ENCODE data around the gene EMC9. TPM values are rescaled to one million over a fixed set of nuclear protein-coding genes. Genes with fewer than 3 reads are reported as not detected.

The EMC9 gene
- polyA plus RNA-seq, 1 experiment: 13.3 TPM

- POLR2A ChIA-PET: no interaction called here
- H3K27me3 ChIP-seq (ENCODE audit: control insufficient read depth, insufficient read depth, low read length): no peaks in the 10 kb centered on the region; the same call in 1 of the 2 replicates
- no peak for TF ChIP-seq CTCF (IDR thresholded peaks at IDR 0.05; ENCODE audit: insufficient read depth, low read depth, low read length)
- H3K36me3 ChIP-seq (ENCODE audit: control insufficient read depth, insufficient read depth, low read length): no peaks in the 10 kb centered on the region
- H3K4me3 ChIP-seq (ENCODE audit: low read depth, low read length): no peak overlapping the region
- no peak for DNase-seq (ENCODE audit: low read depth)
- CTCF ChIA-PET: interaction anchor here (0.7 to 13.0 kb wide), 22 partner anchors 9 to 449 kb away, joined by 3 to 200 read pairs (median 6); partner anchors contain the start of genes CARMIL3, CPNE6 and IRF9
Measured at GRCh38 chr14:24089890-24090289, 51.5 kb downstream of the EMC9 start.

Small RNA genes lying within 50 kb of the gene (small RNA-seq; reads per million reads assigned to genes)
- gene AL136295.4 (ENCODE audit: insufficient read length, low read depth, low replicate concordance): not detected
- gene IPO4 (ENCODE audit: insufficient read length, low read depth, low replicate concordance): not detected
- not detected for gene IRF9 (ENCODE audit: insufficient read length, low read depth, low replicate concordance)
- not detected for gene RNA5SP383 (ENCODE audit: insufficient read length, low read depth, low replicate concordance)

Other genes with a start within 250 kb of the EMC9 start
- gene DHRS4, start 187.8 kb downstream of the EMC9 start, polyA plus RNA-seq (2011; rRNA removed): 24.3 and 24.7 TPM in 2 replicates
- 12.5 and 15.0 TPM in 2 replicates for gene DHRS4L2, start 152.7 kb downstream of the EMC9 start, polyA plus RNA-seq (2011; rRNA removed)
- 0.02 and 0.04 TPM in 2 replicates for gene CARMIL3, start 89.6 kb downstream of the EMC9 start, polyA plus RNA-seq (2011; rRNA removed)
- gene CPNE6, start 70.0 kb downstream of the EMC9 start, polyA plus RNA-seq (2011; rRNA removed): not detected in 2 replicates
- gene PCK2, start 47.3 kb downstream of the EMC9 start, polyA plus RNA-seq (2011; rRNA removed): 141 and 227 TPM in 2 replicates
- 41.5 and 50.0 TPM in 2 replicates for gene DCAF11, start 26.8 kb downstream of the EMC9 start, polyA plus RNA-seq (2011; rRNA removed)
- 0.59 and 0.91 TPM in 2 replicates for gene NRL, start 26.6 kb downstream of the EMC9 start, polyA plus RNA-seq (2011; rRNA removed)
- 0.10 and 0.23 TPM in 2 replicates for gene FITM1, start 10.9 kb downstream of the EMC9 start, polyA plus RNA-seq (2011; rRNA removed)
- gene PSME1, start 5.4 kb downstream of the EMC9 start, polyA plus RNA-seq (2011; rRNA removed): 48.9 and 106 TPM in 2 replicates
- gene PSME2, start 5.0 kb upstream of the EMC9 start, polyA plus RNA-seq (2011; rRNA removed): 165 and 178 TPM in 2 replicates
- 8.2 and 12.4 TPM in 2 replicates for gene RNF31, start 5.9 kb upstream of the EMC9 start, polyA plus RNA-seq (2011; rRNA removed)
- gene IRF9, start 19.7 kb upstream of the EMC9 start, polyA plus RNA-seq (2011; rRNA removed): 84.8 and 107 TPM in 2 replicates
- 2.7 and 5.5 TPM in 2 replicates for gene REC8, start 30.5 kb upstream of the EMC9 start, polyA plus RNA-seq (2011; rRNA removed)
- 11.5 and 26.8 TPM in 2 replicates for gene IPO4, start 47.2 kb upstream of the EMC9 start, polyA plus RNA-seq (2011; rRNA removed)
- 50.5 and 59.2 TPM in 2 replicates for gene TM9SF1, start 53.9 kb upstream of the EMC9 start, polyA plus RNA-seq (2011; rRNA removed)
- gene TSSK4, start 64.1 kb upstream of the EMC9 start, polyA plus RNA-seq (2011; rRNA removed): not detected in 2 replicates
- 36.3 and 52.1 TPM in 2 replicates for gene CHMP4A, start 71.9 kb upstream of the EMC9 start, polyA plus RNA-seq (2011; rRNA removed)
- 16.3 and 19.3 TPM in 2 replicates for gene MDP1, start 74.5 kb upstream of the EMC9 start, polyA plus RNA-seq (2011; rRNA removed)
- gene NEDD8, start 90.8 kb upstream of the EMC9 start, polyA plus RNA-seq (2011; rRNA removed): 242 and 329 TPM in 2 replicates
- 103 and 116 TPM in 2 replicates for gene GMPR2, start 91.3 kb upstream of the EMC9 start, polyA plus RNA-seq (2011; rRNA removed)
- 37.2 and 41.7 TPM in 2 replicates for gene TINF2, start 101.0 kb upstream of the EMC9 start, polyA plus RNA-seq (2011; rRNA removed)
- 0.97 and 2.9 TPM in 2 replicates for gene TGM1, start 121.6 kb upstream of the EMC9 start, polyA plus RNA-seq (2011; rRNA removed)
- gene RABGGTA, start 130.0 kb upstream of the EMC9 start, polyA plus RNA-seq (2011; rRNA removed): 23.2 and 52.5 TPM in 2 replicates
- 40.5 and 57.1 TPM in 2 replicates for gene DHRS1, start 158.2 kb upstream of the EMC9 start, polyA plus RNA-seq (2011; rRNA removed)
- gene NOP9, start 158.3 kb upstream of the EMC9 start, polyA plus RNA-seq (2011; rRNA removed): 13.9 and 16.3 TPM in 2 replicates
- 0.63 and 0.98 TPM in 2 replicates for gene CIDEB, start 166.4 kb upstream of the EMC9 start, polyA plus RNA-seq (2011; rRNA removed)
- 0.98 and 1.6 TPM in 2 replicates for gene LTB4R2, start 168.5 kb upstream of the EMC9 start, polyA plus RNA-seq (2011; rRNA removed)
- 2.5 and 2.6 TPM in 2 replicates for gene LTB4R, start 169.9 kb upstream of the EMC9 start, polyA plus RNA-seq (2011; rRNA removed)
- gene ADCY4, start 193.5 kb upstream of the EMC9 start, polyA plus RNA-seq (2011; rRNA removed): 4.1 and 6.8 TPM in 2 replicates
- 4.3 and 4.4 TPM in 2 replicates for gene RIPK3, start 198.4 kb upstream of the EMC9 start, polyA plus RNA-seq (2011; rRNA removed)
- 95.8 and 151 TPM in 2 replicates for gene NFATC4, start 226.6 kb upstream of the EMC9 start, polyA plus RNA-seq (2011; rRNA removed)

Data from BJ (cell line).